HepG2 (cell line): ENCODE results near the gene CIROP. TPM values are rescaled to one million over a fixed set of nuclear protein-coding genes. Genes with fewer than 3 reads are reported as not detected.

ENCODE experiments used
- ETV5 ChIP-seq: IDR thresholded peaks from 2 replicates; pipeline ENCODE4 v1.6.1; 2018; ENCODE audit warnings: missing biosample characterization, missing genetic modification reagents, inconsistent platforms, borderline replicate concordance
- KDM5B ChIP-seq: sonication (generic); formaldehyde crosslinking; IDR thresholded peaks from 2 replicates; pipeline ENCODE4 v1.4.0; 2020; ENCODE audit warnings: missing genetic modification reagents, mild to moderate bottlenecking, borderline replicate concordance
- KLF15 ChIP-seq: sonication (generic); formaldehyde crosslinking; IDR thresholded peaks from 2 replicates; pipeline ENCODE4 v1.8.1; 2023; ENCODE audit warnings: borderline replicate concordance, mild to moderate bottlenecking, inconsistent platforms, missing genetic modification reagents, mixed read lengths
- MEIS2 ChIP-seq: sonication (generic); formaldehyde crosslinking; IDR thresholded peaks from 2 replicates; pipeline ENCODE4 v1.9.0; 2021; ENCODE audit warnings: mild to moderate bottlenecking, missing genetic modification reagents
- PITX1 ChIP-seq: sonication (generic); formaldehyde crosslinking; IDR thresholded peaks from 2 replicates; pipeline ENCODE4 v1.5.1; 2020; ENCODE audit warnings: mild to moderate bottlenecking, missing genetic modification reagents
- RARG ChIP-seq: sonication (generic); formaldehyde crosslinking; IDR thresholded peaks from 2 replicates; pipeline ENCODE4 v1.4.0; 2020; ENCODE audit warnings: low read depth, mild to moderate bottlenecking, missing genetic modification reagents
- ZNF354B ChIP-seq: sonication (generic); formaldehyde crosslinking; IDR thresholded peaks from 2 replicates; pipeline ENCODE4 v1.8.0; 2022; ENCODE audit warnings: mild to moderate bottlenecking, missing genetic modification reagents
- ZNF407 ChIP-seq: sonication (generic); formaldehyde crosslinking; IDR thresholded peaks from one replicate; pipeline ENCODE4 v1.5.1; 2020; ENCODE audit warnings: mild to moderate bottlenecking, missing genetic modification reagents; ENCODE audit errors: not compliant biosample characterization
- ZNF678 ChIP-seq: sonication (generic); formaldehyde crosslinking; IDR thresholded peaks from 2 replicates; pipeline ENCODE4 v1.4.0; 2020; ENCODE audit warnings: mild to moderate bottlenecking, missing genetic modification reagents
- ZNF768 ChIP-seq: sonication (generic); formaldehyde crosslinking; IDR thresholded peaks from 2 replicates; pipeline ENCODE4 v1.4.0; 2020; ENCODE audit warnings: missing genetic modification reagents
- ZNF777 ChIP-seq: sonication (generic); formaldehyde crosslinking; IDR thresholded peaks from 2 replicates; pipeline ENCODE4 v1.4.0; 2020; ENCODE audit warnings: missing genetic modification reagents
- polyA plus RNA-seq, 8 experiments: library from polyadenylated mRNA; depleted of rRNA in 3 of 8; stranded (reverse) in 7 of 8; unstranded in 1 of 8; fragments of >200 nt; fragmentation: Illumina TruSeq in 4 of 8; extraction: Trizol in 4 of 8; gene quantifications; 2 replicates each; pipeline versions ENCODE4 v1.2.1 to v1.2.3, GENCODE V29; 2011 to 2016; ENCODE audit warnings: low read depth in 4 of 8, missing spikeins in 1 of 8, mixed read lengths in 1 of 8; ENCODE audit not compliant: insufficient read depth in 1 of 8
- total RNA-seq, 5 experiments: library from RNA; depleted of rRNA; stranded (reverse); fragments of >200 nt; fragmentation: Illumina TruSeq; extraction: Trizol; gene quantifications; 2 replicates each; pipeline ENCODE4 v1.2.3, GENCODE V29; 2016; ENCODE audit warnings: low read depth in 1 of 5
- TF ChIP-seq, protein P1 (sequence below): sonication (generic); formaldehyde crosslinking; IDR thresholded peaks from 2 replicates; pipeline ENCODE4 v1.4.0; 2020; ENCODE audit warnings: missing genetic modification reagents, mild to moderate bottlenecking, borderline replicate concordance
- TF ChIP-seq, protein P2 (sequence below): sonication (generic); formaldehyde crosslinking; IDR thresholded peaks from 2 replicates; pipeline ENCODE4 v1.8.1; 2022; ENCODE audit warnings: mild to moderate bottlenecking, missing genetic modification reagents
- TF ChIP-seq, protein P3 (sequence below): sonication (generic); formaldehyde crosslinking; IDR thresholded peaks from 2 replicates; pipeline ENCODE4 v1.4.0; 2020; ENCODE audit warnings: missing genetic modification reagents

Gene CIROP
- total and polyA plus RNA-seq, 2 of the 13 experiments (the other 11 are each of a cell fraction or from before 2014, with no cell fraction given), result 0.07 TPM; not detected in 1

DNA sequence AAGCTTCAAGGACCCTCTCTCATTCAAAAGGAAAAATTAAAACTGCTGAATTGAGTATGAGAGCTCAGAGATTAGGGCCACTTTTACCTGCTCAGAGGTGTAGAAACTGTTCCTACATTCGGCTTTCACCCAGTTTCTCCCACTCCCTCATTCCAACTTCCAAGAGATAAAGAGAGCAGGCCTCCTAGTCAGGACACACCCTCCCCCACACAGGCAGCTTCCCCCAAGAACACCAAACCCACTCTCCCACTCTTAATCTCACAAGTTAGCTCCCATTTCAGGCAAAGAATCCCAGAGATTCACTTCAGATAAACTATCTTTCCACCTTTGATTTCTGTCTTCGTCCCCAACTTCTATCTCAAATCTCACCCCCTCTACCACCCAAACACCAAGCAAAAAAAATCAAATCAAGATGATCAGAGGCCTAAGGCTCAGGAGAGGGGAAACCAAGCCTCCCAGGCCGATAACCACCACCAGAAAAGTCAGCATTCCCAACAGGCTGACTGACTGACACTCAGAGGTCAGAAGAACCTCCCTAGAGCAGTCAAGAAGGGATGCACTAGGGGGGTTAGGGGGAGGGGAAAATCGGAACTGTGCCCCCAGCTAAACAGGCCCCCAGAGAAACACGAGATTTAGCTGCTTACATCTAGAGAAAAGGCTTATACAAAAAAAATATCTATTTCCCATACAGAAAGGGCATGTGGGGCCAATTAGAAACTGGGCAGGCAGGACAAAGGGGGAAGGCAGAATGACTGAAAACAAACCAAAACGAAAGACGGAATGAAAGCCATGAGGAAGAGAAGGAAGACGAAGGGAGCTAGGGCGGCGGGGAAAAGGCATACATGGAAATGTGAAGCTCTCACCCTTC is 34.3 kb downstream of the CIROP start (continued):
- peak; percentile 22; the same call in 1 of the 2 replicates for TF ChIP-seq ZNF777 (CRISPR knock-in tag)
- no peak for TF ChIP-seq KDM5B (CRISPR knock-in tag)
- TF ChIP-seq, protein P1, sequence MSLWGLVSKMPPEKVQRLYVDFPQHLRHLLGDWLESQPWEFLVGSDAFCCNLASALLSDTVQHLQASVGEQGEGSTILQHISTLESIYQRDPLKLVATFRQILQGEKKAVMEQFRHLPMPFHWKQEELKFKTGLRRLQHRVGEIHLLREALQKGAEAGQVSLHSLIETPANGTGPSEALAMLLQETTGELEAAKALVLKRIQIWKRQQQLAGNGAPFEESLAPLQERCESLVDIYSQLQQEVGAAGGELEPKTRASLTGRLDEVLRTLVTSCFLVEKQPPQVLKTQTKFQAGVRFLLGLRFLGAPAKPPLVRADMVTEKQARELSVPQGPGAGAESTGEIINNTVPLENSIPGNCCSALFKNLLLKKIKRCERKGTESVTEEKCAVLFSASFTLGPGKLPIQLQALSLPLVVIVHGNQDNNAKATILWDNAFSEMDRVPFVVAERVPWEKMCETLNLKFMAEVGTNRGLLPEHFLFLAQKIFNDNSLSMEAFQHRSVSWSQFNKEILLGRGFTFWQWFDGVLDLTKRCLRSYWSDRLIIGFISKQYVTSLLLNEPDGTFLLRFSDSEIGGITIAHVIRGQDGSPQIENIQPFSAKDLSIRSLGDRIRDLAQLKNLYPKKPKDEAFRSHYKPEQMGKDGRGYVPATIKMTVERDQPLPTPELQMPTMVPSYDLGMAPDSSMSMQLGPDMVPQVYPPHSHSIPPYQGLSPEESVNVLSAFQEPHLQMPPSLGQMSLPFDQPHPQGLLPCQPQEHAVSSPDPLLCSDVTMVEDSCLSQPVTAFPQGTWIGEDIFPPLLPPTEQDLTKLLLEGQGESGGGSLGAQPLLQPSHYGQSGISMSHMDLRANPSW (CRISPR knock-in tag), result no peak
- 0 out of 2 replicates have a peak, but pooled peaks have one; percentile 10 for TF ChIP-seq ETV5 (CRISPR knock-in tag)
- peak; percentile 6 for TF ChIP-seq ZNF407 (CRISPR knock-in tag)
- no peak for TF ChIP-seq MEIS2 (CRISPR knock-in tag)
- TF ChIP-seq PITX1 (CRISPR knock-in tag), result no peak; the same call in 1 of the 2 replicates
- TF ChIP-seq RARG (CRISPR knock-in tag), result 0 out of 2 replicates have a peak, but pooled peaks have one; percentile 13
- no peak for TF ChIP-seq ZNF354B (CRISPR knock-in tag)
- TF ChIP-seq, protein P2, sequence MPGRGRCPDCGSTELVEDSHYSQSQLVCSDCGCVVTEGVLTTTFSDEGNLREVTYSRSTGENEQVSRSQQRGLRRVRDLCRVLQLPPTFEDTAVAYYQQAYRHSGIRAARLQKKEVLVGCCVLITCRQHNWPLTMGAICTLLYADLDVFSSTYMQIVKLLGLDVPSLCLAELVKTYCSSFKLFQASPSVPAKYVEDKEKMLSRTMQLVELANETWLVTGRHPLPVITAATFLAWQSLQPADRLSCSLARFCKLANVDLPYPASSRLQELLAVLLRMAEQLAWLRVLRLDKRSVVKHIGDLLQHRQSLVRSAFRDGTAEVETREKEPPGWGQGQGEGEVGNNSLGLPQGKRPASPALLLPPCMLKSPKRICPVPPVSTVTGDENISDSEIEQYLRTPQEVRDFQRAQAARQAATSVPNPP, result no peak
- TF ChIP-seq ZNF678, result no peak
- TF ChIP-seq ZNF768, result no peak
- TF ChIP-seq, protein P3, sequence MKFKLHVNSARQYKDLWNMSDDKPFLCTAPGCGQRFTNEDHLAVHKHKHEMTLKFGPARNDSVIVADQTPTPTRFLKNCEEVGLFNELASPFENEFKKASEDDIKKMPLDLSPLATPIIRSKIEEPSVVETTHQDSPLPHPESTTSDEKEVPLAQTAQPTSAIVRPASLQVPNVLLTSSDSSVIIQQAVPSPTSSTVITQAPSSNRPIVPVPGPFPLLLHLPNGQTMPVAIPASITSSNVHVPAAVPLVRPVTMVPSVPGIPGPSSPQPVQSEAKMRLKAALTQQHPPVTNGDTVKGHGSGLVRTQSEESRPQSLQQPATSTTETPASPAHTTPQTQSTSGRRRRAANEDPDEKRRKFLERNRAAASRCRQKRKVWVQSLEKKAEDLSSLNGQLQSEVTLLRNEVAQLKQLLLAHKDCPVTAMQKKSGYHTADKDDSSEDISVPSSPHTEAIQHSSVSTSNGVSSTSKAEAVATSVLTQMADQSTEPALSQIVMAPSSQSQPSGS, result 0 out of 2 replicates have a peak, but pooled peaks have one; percentile 21
- TF ChIP-seq KLF15 (CRISPR knock-in tag), result no peak
